DMS153 (cell line): ENCODE measurements around the gene TOM1L2.

Experiments
- DNase-seq: peaks from one replicate; lab custom pipeline; 2025; lab: John Stamatoyannopoulos, UW

TOM1L2 gene

DNA sequence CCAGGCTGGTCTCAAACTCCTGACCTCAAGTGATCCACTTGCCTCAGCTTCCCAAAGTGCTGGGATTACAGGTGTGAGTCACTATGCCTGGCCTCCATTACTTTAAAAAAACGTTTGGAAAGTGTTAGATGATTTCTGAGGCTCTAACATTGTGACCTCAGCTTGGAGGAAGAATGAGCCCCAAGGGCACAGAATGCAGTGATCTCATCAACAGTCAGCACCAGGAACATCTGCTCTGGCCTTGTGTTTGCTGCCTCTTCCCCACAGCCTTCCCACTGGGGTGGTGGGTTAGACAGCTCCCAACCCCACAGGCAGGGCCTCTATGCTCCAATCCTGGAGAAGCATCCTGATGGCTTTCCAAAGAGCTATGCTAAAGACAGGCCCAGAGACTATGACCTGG, 97.7 kb downstream of the TOM1L2 start:
- no peak for DNase-seq

DNA sequence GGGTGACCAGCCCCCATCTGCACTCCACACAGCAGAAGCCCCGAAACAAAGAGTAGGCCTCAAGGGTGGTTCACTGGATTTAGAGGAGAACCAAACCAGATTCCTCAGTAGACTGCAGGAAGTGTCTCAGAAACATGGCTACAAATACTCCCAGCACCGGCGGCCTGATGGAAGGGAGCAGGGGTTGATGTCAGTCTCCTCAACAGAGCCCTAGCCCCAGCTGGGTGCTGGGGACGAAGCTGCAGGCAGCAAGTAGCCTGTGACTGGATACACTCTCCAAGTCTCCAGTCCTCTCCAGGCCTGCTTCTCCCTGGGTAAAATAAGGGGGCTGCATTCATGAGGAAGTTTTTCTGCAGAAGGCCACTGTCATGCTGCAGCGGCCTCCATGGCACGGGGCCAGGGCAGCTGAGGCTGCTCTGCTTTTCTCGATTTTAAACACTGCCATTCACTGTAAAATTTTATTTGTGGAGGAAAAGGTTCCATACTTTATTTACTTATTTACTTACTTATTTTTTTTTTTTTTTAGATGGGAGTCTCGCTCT, 98.7 kb downstream of the TOM1L2 start:
- DNase-seq: no peak

DNA sequence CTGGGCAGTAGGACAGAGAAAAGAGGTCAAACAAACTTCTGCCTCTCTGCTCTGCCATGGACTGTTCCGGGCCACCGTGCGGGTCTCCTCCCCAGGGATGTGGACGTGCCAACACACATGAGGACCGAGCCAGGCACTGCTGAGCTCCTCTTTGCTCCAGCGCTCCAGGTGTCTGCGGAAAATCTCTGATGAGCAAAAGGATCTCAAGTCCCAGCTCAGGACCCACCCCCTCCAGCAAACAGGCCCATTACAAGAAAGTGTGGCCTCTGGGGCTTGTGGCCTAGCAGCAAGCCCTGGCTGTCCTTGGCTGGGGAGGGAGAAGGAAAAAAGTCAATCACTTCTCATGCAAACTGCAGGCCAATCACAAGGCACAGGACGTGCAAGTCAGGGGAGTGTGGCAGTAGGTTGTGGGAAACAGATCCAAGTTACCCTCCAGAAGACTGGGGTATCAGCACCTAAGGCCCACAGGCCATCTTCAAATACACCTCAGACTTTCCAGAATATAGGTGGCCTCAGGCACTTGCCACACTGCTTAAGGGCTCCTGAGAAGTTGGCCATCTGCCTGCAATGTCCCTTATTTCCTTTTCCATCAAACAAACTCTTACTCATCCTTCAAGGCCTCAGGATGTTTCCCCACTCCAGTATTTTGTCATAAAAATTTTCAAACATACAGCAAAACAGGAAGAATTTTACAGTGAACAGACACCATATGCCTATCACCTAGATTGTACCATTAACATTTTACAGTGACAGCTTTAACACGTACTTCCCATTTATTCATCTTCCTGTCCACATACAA, 99.5 kb downstream of the TOM1L2 start:
- DNase-seq: no peak

DNA sequence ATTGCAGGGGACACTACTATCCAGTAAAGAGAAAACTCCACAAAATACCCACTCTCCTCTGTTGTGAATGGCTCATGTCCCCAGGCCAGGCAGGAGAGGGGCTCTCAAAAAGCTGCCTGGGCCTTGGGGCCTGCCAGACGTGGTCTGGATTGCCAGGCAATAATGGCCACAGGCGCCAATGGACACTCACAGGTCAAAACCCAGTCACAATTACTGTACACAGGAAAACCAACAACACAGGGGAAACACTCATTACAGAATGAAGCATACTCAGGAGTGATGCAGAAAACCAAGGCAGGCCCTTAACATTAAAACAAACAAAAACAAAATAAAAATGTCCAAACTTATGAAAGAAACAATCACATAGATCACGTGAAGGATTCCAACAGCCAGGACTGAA, 100.3 kb downstream of the TOM1L2 start:
- DNase-seq: no peak

DNA sequence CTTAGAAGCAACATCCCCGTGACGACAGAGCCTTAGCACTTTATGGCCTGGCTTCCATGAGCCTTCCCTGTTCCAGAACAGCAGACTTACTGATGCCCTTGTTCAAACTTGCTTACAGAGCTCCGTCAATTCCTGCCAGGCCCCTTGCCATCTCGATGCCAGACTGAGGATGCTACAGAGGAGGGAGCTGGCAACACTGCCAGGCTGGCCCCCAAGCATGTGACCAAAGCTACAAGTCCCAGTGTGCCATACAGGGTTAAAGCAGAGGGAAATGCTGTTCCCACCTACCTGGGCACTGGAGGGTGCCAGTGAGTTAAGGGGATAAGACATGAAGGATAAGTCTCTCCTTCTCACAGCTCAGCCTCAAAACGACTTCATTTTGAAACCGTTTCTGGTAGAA, 102.0 kb downstream of the TOM1L2 start:
- no peak for DNase-seq

DNA sequence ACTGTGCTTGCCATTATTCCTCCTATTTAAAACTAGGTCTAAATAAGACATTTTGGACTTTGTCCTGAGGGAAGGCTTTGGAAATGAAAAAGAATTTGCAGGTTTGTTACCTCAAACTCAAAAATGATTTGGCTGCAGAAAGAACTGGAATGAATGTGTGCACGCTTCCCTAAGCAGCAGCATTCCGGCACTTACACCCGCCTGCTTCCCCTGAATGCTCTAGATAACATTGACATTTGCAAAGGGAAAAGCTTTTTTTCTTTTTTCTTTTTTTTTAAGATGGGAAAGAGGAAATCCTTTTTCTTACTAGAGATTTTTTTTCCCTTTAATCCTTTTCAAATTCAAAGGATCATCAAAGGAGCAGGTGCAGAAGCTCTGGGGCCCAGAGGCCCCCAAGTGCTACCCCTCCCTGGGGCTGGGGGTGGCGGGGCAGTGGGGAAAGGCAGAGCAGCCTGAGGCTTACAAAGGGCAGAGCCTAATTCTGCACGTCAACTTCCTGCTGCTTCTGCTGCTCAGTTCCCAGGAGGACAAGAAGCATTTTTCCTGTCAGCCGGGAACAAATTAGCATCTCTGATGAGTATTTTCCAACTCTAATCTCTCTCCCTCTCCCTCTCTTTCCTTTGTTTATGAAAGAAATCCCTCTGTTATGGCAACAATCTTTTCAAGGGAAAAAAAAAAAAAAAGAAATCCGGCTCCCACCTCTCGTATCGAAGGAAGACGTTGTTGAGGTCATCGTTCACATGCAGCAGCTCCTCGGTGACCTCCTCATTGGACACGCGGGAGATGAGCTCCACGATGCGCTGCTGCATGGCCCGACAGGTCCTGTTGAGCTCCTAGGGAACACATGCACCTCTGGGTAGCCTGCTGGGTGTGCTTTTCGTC, 103.3 kb downstream of the TOM1L2 start:
- DNase-seq: no peak

DNA sequence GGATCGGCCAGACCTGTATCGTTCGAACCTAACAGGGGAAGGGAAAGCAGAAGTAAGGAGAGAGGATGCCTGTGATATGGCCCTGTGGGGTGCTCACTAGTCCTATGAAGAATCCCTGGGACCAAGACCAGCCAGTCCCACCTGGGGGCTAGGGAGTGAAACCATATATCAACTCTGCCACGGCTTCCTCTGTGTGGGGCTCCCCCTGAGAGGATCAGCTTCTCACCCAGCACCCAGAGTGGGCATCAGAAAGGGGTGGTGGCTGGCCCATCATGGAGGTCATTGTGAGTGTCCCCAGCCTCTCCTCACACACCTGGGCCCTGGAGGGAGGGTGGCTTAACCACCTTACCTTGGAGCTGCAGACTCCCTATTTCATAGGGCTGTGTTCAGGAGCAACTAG, 105.3 kb downstream of the TOM1L2 start:
- DNase-seq: no peak

DNA sequence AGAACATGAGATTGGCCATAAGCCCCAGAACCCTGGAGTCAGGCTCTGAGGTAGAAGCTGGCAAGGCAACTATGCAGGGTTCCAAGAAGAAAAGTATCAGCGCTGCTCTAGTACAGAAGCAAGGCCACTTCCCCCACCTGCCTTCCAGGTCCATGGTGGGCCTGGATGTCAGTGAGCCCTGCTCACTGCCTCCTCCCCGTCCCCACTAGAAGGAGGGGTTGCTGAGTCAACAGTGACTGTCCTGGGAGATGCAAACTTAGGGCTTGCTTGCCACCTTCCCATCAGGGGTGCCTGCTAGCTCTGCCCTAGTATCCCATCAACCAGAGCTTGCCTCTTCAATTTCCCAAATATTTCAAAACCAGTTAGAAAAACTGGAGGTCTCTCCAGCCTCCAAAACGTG, 105.8 kb downstream of the TOM1L2 start:
- DNase-seq: no peak

DNA sequence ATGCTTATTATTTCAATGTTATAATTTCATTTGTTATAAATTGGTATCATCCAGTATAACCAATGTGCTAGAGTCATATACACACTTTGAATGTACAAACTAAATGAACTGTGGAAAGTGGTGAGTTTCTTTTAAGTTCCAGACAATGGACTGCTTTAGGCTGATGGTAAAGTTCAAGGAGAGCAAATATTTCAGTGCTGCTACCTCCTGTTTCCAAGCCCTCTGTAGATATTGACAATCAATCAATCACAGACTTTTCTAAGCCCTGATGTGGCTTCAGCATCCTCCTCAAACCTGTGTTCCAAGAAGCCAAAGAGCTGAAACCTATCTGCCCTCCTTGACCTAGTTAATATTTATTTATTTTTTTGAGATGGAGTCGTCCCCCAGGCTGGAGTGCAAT, 107.2 kb downstream of the TOM1L2 start:
- DNase-seq: no peak

DNA sequence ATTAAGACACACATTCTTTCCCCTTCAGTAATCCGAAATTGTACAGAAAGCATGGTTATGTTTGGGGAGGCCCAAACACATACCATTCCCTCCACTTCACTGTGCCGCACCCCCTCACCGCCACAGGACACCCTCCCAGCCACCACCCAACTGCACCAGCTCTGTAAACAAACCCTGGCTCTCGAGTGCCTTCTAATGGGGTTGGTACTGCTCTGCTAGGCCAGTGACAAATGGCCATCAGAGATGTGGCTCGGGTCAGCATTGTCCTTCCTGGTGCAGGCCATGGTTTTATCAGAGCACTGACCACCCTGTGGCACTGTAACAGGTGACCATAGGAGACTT, 111.5 kb downstream of the TOM1L2 start:
- no peak for DNase-seq

DNA sequence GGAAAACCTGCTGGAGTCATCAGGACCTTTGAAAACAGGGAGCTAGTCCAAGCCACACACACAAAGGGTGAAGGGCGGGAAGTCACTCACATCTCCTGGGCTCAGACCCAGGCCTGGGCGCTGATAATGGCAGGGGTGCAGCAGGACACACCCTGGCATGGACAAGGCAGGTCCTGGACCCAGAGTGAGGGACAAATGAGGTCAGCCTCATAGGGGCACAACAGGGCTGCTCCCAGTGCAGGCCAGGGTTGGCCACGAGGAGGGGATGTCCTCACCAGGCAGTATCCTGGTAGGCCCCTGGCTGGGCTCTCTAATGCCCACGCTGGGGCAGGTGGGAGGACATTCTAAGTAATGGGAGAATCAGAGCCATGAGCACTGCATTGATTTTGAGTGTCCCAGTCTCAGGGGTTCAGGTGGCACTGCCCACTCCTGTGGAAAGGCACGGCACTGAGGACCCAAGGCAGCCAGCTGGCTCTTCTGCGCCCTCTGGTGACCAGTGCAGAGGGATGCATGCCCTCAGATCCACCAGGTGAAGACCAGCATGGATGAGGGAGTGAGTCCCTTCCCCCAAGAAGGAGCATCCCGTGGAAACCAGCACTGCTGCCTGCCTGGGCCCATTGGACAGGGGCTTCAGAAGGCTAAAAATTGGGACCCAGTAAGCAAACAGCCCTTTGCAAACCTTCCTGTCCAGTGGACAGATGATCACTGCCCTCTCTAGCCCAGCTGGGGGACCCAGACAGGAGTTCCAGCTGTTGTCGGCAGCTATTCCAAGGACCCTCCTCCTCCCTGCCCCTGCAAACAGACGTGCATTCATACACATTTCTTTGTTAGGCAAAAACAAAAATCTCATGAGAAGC, 112.1 kb downstream of the TOM1L2 start:
- peak; percentile 34 for DNase-seq

DNA sequence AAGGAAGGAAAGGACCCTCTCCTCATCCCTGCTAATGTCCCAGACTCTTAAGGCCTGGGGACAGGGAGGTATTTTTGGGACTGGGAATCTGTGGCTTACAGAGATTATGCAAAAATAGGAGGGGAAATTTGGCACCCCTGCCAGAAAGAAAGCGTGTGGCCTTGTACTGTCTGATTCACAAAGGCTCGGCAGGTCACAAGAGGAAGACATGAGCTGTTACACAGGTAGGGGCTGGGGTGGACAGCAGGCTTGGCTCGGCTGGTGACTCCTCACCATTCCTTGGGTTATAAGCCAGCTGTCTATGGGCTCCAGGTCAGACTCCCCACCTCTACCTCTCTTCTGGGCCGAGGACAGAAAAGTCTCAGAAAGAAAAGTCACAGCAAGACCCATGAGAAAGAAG, 114.7 kb downstream of the TOM1L2 start:
- no peak for DNase-seq

DNA sequence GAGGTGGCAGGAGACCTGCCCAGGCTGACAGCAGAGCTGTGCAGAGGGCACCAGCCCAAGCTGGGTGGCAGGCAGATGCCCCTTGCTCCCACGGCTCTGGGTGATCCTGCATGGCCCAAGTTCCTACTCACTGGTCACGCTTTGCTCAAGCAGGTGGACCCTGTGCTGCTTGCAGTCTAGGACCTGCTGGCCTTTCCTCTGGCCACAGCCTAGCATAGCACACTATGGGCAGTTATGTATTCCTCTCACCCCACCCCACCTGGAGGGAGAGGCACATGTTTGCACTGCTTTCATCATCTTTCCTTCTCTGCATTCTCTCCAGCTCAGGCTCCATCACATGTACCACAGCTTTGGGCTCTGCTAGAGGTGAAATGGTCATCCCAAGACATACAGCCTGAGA, 115.8 kb downstream of the TOM1L2 start:
- DNase-seq: no peak

DNA sequence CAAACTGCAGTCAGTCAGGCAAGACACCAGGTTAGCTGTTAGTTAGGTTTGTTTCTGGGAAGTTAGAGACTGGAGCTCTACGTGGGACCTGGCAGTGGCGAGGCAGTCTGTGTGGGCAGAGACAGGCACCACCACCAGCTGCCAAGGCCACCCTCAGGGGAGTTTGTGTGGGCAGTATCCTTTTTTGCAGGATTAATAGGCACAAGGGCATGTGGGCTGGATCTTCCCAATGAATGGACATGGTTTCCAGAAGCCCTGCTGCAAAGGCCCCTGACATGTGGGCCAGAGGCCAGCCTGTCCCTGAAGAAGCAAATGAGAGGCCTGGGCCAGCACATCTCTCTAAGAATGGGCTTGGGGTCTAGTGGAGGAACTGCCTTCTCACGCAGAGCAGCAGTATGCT, 116.2 kb downstream of the TOM1L2 start:
- no peak for DNase-seq

DNA sequence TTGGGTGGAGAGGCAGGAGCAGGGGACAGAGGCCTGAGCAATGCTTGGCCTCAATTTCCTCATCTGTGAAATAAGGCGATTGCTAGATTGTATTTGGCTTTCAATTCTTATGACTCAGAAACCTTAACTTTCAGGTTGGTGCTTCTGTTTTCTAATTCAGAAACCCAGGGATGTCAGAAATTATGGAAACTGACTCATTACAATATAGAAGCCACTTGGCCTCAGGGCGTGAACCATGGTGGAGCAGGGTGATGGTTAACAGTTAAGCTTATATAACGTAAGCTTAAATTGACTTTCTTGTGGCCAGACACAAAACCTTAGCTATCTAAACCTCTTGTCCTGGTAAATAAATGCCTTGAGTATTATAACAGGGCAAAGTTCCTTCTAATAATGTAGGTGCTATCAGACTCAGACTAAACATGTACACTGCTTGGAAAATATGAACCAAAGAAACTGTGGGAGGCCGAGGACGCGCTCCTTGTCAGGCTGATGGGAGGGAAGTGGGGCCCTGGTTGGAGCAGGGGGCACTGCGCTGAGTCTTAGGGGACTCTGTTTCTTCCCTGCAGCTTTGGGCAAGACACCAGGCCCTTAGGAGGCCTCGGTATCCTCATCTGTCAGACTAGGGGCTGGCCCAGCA, 118.3 kb downstream of the TOM1L2 start:
- DNase-seq: no peak

DNA sequence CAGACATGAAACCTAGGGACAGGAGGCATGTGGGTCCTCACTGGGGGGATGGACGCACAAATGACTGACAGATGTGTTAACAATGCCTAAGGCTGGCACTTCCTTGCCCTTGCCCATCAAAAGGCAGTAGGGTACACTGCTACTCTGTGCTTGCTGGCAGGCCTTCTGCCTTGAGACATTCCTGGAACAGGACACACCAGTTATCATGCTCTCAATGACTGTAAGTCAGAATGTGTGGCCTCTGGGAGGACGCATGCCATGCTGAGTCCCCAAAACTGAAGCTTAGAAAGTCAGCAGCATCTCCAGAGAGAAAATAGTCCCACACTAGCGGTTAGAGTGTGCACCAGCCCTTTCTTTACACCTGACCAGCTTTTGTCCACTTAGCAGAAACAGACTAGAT, 119.3 kb downstream of the TOM1L2 start:
- DNase-seq: no peak

DNA sequence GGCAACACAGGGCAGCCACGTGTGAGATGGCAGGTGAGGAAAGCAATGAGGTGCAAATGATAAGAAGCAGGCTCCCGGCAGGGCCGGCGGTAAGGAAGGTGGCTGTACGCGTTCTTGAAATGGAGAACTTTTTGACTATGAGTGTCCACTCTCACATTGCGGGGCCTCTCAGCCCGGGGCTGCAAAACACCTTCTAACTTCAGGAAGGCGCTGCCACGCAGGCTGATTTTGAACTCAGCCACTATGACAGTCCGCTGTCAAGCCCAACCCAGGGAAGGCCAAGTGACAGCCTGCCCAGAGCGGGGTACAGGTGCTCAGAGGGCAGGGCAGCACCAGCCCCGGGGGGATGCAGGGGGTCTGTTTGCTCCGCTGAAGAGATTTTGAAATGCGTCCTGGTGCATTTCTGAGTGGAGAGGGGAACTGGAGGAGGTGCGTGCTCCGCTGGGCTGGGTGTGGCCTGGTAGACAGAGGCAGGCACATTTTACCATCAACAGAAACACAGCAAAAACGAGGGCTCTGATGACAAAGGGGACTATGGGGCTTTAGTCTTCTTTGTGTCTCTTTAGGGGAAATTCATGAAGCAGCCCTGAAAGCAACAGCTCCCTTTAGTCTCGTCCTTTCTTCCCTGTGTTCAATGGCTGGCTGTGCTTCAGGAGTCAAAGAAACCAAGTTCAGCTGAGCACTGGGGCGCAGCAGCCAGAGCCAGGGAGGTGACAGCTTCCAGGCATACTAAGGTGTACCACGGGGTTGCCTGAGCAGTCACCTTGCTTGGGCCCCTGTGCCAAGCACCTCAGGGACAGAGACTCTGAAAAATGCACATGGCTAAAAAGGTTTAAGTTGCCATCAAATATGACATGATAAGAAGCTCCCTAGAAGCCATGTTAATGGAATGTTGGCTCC, 120.8 kb downstream of the TOM1L2 start:
- no peak for DNase-seq

DNA sequence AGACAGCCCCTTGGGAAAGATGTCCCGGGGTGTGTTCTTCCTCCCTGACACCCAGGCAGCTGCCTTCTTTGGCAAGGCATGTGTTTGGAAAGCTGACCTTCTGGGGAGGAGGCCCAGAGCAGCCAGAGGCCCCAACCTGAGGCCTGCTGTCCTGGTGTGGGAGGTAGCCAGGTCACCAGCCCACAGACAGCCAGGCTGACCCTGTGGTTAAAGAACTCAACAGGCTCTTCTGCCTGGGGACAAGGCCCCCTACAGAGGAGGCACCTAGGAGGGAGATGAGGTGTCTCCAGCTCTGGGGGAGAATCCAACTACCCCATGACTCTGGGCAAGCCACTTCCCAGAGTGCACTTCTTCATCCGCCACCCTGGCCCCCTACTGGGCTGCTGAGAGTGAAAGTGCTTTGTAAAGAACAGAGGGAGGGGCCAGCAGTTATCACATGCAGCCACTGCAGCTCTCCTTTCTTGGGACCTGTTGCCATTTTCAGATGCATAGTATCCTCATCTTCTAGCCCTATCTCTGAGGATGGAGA, 122.3 kb downstream of the TOM1L2 start:
- DNase-seq: no peak

DNA sequence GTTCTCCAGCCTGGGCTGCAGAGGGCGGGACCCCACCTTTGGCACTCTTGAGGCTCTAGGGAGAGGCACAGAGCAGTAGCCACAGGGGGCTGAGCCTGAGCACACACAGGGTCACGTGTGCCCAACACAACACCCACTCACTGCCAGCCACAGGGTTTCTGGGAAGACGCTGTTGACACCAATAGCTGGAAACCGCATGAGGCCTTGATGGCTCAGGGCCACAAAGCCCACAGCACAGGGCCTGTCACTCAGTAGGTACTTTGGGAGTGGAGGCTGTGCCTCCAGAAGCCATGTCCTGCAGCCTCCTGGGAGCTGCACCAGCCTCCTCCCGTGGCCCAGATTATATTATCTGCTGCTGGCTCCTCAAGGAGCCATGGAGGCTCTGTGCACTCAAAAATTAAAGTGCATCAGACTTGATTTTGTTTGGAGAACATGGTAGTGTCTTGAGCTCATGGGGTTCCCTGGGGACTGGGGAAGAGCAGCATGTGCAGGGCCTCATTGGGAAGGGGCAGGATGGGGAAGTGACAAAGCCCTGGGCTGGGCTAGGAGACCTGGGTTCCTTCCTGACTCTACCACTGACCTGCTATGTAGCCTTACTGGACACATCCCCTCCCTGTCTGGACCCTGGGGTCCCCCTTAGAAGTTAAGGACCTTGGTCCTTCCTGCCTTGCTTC, 122.9 kb downstream of the TOM1L2 start:
- DNase-seq: peak; percentile 10
